ENCODE measurements around the gene HOXB6.

HOXB6 gene

DNA sequence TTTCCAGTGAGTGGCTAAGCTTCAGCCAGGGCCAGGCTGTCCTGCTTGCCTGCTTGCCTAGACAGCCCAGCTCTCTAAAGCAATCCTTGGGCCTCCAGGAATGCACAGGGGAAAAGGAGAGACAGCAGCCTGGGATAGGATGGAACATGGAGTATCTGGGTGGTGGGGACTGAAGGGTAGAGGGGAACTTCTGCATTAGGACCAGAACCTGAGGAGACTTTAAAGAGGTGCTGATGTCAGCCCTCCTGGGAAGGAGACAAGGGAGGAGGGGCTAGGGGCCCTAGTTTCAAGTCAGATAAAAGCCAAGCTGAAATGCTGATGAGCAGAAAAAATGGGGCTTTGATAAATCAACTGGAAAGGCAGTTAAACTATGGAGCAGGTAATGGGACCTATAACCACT, 4.2 kb upstream of the HOXB6 start:
- DNase-seq (ENCODE audit: low read depth): no peak

DNA sequence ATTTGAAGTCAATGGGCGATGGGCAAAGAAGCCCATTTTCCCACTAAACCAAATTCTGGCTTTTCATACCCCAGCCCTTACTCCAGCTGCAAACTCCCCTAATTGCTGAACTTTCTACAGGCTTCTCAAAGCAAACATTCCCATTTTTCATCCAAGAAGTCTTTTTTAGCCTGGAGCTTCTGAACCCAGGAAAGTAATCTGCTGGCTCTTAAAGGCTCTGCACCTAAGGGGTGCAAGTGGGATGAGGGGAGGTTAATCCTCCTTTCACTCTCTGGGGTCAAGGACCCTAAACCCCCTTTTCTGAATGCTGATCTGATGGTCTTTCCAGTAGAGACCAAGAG, 3.7 kb upstream of the HOXB6 start:
- no peak for DNase-seq (ENCODE audit: low read depth)

DNA sequence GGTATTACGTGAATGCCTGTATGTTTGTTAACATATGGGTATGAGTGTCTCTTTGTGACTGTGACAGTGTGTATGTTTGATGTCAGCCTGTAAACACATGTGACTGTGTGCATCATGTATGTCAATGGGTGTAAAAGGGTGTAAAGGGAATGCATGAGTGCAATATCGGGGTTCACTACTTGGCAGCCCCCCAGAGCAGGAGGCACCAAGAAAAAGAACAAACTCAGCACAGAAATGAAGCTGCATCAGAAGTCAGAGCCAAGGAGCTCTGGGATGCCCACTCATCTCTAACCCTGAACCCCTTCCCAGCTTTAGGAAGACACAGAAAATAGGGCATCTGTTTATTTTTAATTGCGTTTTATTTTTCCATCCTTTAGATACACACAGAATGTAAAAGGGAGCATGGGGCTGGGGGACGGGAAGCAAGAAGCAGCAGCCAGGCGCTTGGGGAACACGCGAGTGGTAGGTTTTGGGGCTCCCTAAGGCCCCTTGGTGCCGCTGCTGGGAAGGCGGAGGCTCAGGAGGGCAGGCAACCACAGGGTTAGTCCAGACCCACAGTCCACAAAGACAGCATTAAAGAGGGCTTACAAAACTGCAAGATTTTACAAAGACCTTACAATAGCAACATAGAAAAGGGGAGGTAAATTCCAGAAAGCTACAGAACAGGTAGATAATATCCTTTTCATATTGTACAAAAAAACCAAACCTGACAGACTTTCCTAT, 2.3 kb upstream of the HOXB6 start:
- no peak for DNase-seq (ENCODE audit: low read depth)

DNA sequence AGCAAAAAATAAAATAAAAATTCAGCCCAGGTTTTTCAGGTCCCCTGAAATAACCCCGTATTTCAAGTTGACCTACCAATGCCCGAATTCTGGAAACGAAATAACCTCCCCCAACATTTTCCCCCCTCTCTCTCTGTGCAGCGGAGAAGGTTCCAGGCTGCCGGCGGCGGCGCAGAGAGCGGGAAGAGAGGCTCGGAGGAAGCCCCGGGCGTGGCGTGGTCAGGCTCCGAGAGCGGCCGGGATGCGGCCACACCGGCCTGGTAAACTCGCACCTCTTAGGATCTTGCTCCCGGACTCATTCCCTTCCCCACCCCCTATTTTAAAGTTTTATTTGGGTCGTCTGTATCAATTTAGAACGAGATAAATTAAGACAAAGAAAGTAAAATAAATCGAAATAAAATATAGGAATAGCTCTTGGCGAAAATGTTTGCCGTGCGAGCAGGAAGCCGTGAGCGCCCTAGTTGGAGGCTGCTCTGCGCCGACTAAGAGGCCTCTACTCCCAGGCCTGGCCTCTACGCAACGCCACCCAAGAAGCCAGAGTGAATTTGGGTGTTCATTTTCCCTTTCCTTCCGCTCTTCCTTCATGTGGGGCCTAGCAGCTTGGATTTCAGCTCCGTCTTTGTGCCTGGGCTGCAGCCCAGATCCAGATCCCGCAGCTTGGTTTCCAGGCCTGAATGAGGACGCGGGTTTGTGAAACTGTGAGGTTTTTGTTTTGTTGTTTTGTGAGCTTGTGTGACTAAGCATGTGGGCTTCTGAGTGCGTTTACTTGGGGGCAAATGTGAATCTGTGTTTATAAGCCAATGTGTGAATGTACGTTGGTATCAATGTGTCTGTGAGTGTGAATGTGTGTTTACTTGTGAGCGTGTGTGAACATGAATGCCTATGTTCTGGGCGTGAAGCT, 1.5 kb upstream of the HOXB6 start:
- DNase-seq (ENCODE audit: low read depth): no peak

DNA sequence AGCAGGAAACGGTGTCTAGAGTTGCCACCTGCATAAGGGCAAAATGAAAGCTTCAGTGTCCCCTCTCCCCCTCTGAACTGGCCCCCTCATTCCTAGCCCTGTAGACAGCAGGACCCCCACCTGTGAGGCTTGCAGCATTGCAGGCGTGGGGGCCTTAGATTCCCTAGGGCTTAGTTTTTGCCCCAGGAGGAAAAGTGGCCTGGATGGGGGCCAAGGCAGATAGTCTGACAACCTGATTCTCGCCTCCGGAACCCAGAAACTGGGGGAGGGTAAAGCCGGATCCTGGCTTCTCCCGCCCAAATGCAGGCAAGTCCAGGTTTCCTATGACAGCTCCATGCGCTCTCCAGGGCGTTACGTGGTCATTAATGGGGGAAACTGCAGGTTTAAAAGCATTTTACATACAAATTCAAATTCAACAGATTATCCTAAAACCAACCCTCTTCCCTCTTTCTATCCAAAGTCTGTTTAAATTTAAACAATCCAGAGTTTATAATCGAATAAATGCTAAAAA, 678 bp upstream of the HOXB6 start:
- no peak for DNase-seq (ENCODE audit: low read depth)

DNA sequence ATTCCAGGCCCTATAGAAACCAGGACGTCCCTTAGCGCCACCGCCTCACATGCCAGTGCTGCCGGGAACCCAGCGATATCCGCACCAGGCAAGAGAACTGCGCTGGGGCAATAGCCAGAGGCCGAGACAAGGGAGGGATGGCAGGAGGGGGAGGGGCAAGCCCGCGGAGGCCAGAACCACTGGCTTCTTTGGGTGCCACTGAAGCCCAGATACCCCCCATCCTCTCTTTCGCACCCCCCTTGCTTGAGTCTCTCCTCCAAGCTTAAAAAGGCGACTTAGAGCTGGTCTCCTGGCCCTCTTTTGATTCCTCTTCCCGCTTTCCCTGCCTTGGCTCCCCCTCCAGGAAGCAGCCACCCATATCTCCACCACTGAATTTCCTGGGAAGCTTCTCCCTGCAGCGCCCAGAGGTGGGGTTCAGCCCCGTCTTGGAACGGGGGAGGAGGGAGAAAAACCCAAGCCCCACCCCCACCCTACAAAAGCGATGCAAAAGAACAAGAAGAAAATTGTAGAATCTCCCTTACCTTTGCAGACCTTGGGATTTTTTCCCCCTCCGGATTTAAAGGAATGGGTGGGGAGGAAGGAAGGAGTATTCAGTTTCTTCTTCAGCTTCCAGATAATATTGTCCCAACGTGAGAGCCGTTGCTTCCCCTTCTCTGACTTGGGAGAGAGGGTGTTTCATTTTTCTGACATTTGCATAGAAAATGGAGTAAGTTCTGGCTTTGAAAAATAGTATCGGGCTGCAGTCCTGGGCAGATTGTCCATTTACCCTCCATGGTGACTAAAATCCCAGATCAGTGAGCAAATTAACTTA, 622 bp downstream of the HOXB6 start:
- no peak for DNase-seq (ENCODE audit: low read depth)

DNA sequence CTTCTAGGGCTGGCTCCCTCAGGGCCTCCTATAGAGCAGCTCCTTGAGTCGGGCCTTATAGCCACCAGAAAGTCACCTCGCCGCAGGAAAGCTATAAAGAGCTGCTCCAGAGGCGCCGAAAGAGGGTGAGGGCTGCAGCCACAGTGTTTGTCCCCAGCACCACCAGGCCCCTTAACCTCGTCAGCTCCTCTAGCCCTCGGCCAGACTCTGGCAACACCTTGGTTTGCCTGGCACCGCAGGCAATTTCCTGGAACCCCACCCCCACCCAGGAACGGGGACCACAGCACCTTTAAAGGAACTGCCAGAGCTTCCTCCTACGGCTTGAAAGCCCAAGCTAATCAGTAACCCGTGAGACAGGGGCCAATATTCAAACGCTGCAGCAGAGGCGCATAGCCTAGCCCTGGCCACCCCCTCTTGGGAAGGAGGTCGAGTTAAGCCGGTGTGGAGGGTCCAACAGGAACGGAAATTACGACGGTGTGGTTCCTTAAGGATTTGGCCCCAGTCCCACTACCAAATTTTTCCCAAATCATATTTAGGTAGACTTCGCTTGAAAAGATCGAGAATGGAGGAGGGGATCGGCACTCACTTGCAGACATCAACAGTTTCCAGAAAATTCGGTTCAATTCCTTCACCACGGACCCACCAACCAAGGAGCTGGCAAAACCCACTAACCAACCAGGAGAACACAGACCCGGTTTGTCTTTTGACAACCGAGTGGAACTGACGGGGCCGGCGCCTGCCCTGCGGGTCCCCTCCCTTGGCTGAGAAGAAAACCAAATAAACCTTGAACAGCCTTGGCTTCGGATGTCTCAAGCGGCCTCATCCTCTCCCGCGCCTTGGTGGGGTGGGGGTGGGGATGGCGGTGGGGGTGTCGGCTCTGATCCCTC, 3.0 kb downstream of the HOXB6 start:
- no peak for DNase-seq (ENCODE audit: low read depth)

DNA sequence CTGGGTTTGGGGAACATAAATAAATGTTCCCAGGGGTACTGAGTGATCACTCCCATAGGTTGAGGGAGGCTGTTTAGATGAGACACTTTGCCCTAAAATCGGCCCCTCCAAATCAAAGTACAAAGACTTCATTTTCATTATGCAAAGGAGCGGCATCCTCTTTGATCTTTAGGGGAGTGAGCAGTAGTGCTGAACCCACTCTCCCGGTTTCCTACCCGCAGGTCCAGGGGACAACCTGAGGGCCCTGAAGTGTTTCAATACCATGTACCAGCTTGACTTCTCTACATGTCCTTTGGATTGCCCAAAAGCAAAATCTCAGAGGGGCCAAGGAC, 3.6 kb downstream of the HOXB6 start:
- DNase-seq (ENCODE audit: low read depth): no peak

DNA sequence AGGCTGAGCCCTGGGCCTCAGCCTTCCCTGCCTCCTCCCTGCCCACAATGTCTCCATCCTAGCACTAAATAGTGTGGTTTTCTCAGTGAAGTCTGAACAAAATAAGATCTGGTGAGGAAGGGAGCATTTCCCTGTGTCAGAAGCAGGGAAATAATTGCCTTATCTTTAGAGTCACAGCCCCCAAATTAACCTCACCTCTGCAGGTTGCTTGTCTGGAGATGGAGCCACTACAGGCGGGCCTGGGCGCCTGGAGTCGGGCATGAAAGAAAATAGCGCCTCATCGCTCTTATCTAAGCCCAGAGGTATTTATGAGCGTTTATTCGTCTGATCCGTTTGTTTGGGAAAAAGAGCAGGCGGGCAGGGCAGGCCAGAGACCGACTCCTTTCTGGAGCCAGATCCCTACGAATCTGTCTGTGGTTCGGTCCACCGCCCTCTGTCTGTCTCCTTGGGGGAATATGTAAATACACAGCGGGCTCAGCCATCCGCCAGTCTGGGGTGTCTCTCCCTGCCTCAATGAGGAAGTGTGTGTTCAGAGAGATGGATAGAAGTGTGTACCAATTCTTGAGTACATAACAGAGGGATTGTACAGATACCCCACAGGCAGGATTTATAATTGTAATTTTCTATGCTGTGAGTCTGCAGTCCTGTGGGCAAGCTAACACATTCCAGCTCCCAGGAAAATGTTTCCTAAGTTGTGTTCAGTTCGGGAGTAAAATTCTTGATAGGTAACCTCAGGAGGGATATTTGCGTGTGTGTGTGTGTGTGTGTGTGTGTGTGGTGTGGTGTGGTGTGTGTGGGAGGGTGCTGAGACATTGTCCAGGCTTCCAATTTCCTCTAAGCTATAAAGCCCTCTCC, 4.3 kb downstream of the HOXB6 start:
- DNase-seq (ENCODE audit: low read depth): no peak

DNA sequence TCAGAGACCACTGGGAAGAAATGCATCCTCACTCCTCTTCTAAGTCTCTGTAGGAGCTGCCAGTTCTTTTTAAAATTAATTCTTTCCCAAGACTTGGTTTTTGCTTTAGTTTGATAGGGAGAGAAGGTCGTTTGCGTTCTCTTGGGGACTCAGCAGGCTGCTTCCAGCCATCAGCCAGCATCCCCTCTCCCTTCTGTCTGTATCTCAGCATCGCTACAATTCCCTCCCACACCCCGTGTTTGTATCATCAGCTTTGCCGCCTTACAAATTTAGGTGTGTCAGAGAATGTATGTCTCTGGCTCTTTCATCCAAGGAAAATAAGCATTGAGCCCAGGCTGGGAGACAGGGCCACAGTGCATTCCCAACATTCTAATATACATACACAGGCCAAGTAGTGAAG, 5.4 kb downstream of the HOXB6 start:
- DNase-seq (ENCODE audit: low read depth): no peak

DNA sequence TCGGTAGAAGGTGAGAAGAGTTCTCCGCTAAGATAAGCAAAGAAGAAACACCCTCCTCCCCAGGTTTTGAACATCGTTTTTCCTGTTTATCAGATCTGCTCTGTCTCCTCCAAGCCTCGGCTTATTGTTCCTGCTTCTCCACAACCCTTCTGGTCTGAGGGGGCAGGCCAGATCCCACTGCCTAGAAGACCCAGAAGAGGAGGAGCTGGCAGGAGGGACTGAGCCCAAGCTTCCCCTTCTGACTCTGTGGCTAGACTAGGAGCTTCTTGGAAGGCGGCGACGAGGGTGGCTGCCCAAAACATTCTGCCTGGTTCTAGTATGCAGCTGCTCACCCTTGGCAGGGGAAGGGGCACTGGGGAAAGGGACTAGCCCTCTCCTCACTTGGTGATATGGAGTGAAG, 6.0 kb downstream of the HOXB6 start:
- DNase-seq (ENCODE audit: low read depth): no peak

DNA sequence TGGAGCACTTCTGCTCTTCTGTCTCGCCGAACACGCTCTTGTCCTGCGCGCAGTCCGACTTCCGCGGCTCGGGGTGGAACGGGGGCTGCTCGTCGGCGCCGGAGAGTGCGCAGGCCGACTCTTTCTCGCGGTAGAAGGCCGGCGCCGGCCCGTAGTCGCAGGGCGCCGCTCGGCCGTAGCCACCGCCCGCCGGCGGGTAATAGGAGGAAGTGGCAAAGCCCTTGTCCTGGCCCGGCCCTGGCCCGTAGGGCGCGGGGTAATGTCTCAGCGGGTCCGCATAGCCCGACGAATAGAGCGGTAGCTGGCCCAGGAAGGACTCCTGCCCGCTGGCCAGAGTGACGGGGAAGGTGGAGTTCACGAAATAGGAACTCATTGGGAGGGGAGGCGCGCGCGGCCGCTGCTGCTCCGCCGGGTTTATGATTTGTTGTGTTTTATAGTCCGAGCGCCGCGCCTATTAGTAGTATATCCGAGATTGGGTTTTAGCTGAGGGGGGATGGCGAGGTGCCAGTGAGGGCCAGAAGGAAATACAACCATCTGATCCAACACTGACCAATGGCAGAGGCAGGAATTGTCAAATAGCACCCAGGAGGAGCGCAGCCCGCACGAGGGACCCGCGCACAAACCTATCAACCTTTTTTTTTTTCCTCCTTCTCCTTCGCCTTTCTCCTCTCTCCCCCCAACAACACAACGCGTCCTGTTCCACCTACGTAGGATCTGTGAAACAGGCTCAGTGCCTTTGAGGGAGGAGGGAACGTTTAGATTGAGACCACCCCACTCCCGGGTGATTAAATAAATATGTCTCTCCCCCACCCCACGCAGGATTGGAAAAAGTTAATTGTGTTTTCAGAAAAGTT, 6.8 kb downstream of the HOXB6 start:
- no peak for DNase-seq (ENCODE audit: low read depth)

DNA sequence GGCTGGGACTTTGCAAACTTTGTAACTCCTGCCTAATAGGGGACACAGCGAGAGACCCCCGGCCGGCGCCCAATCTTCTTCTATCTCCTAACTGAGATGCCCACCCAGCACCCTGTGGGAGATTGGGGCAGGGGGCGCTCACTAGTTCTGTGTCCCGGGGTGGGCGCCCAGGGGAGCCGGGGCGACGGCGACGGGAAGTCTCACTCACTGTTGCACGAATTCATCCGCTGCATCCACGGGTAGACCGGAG, 7.3 kb downstream of the HOXB6 start:
- DNase-seq (ENCODE audit: low read depth): no peak

DNA sequence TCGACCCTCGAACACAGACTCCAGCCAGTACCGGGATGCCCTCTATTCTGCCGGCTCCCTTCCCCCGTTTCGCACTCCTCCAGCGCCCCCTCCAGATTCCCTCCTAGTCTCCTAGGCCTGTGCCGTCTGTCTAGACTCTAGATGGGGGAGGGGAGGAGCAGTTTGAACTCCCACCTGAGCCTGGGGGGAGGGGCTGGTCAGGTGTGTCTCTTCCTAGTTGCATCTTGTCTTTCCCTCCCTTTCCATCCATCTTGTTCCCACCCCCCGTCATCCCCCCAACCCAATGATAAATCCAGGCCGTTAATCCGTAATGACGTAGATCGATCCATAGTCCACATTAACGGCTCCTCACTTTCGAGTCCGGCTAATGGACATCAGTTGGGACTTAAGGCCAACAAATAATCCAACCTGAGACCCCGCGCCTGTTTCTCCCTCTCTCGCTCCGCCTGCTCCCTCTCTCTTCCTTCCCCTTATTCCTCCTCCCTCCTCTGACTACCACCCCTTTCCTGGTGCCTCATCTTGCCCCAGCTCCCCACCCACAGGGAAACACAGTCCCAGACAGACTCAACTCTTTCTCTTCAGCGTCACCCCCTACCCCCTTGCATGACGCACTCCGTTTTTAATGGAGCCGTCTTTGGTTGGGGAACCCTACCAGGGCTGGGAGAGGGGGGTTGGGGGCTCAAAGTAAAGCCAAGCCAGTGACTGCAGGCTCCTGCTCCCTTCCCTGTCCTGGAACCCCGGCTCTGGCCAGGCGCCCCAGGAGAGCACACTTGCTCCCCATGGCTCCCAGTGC, 7.9 kb downstream of the HOXB6 start:
- DNase-seq (ENCODE audit: low read depth): no peak

DNA sequence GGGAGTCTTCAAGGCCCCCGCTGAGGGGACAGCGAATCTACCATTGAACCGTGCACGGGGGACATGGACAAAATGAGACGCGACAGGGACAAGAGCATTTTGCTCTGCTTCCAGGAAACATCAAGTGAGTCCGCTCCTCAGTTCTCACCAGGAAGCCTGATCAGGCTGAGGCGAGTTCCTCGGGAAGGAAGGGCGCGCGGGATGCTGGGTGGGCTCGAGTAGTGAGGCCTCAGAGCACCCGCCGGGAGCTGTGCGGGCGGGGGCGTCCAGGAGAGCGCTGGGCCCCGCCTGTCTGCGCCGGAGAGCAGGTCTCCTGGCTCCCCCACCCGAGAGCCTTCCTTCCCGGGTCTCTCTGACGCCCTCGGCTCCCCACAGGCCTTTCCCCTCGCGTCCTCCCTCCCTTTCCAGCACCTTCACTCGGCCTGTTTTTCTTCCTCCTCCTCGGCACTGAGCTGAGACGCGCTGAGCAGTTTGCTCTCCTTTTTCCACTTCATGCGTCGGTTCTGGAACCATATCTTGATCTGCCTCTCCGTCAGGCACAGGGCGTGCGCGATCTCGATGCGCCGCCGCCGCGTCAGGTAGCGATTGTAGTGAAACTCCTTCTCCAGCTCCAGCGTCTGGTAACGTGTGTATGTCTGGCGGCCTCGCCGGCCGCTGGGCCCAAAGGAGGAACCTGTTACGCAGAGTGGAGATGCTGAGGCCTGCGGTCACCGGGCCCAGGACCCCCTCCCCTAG, 8.6 kb downstream of the HOXB6 start:
- no peak for DNase-seq (ENCODE audit: low read depth)

DNA sequence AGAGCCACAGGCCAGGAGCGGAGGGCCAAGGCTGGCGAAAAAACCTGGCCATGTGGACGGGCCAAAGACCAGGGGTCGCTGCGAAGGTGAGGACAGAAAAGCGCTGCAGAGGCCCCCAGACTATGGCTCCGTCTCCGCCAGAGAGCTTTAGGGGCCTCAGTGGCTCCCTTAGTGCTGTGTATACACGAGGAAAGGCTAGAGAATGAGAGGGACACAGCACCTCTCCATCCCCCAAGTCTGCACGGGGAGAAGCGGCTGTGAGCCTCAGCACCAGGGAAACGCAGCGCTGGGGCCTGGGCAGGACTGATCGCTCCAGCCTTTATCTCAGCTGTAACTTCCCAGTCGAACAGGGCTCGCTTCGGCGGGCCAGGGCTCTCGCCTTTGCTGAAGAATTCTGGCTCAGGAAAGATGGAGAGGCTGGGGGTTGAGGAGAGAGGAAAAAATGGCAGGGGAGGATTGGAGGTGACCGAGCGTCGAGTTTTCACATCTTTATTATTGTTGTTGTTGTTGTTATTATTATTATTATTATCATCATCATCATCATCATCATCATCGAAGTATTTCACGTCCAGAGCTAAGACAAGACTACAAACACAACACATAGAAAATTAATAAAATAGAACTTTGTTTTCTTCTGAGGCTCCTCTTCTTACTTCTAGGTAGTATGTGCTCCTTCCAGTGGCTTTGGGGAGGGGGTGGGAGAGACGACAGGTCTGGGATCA, 9.3 kb downstream of the HOXB6 start:
- no peak for DNase-seq (ENCODE audit: low read depth)

DNA sequence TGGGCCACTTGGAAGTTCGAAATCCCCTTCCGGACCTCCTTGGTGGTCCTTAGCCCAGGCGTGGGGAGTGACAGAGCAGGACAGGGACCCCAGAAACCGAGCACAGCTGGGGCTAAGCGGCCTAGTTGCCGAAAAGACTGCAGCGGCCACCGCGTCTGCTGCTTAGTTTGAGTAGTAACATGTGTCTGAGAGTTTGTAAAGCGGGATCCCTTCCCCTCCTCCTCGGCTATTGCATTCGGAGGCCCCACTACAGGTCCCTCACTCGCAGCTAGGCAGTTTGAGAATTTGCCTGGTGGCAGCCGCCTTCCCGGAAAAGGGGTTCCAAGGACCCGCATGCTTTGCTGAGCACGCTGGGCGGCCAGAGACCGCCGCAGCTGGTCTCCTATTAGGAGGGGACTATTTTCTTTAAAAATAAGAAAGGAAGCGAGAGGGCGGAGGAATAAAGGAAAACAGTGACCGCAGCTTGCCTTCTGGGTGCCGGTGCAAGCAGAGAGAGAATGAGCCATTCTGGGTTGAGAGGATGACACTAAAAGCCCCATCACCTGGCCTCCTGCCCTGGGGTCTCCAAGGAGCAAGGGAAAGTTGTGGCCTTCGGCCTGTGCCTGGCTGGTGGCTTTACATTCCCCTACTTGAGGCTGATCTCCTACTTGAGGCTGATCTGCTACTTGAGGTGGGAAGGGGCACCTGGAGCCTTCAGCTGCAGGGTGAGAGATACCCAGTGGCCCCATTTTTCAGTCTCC, 10.1 kb downstream of the HOXB6 start:
- DNase-seq (ENCODE audit: low read depth): no peak

Data from activated gamma-delta T cell treated with anti-CD3 and anti-CD28 coated beads, Interleukin-2, amount 50 U/mL, for 16 hours (primary cell).